Astrocyte (in vitro differentiated cells and primary cell): ENCODE data around the gene AKR1B15.

Source experiments
- CTCF ChIP-seq: IDR thresholded peaks from 2 replicates; pipeline ENCODE4 v1.5.1; 2011; ENCODE audit warnings: low read depth, mild to moderate bottlenecking, inconsistent platforms, low read length, moderate library complexity; ENCODE audit not compliant: insufficient read depth
- EZH2 ChIP-seq: IDR thresholded peaks from 2 replicates; pipeline ENCODE4 v1.6.1; 2012; ENCODE audit warnings: mild to moderate bottlenecking, low read length, inconsistent platforms; ENCODE audit not compliant: insufficient read depth

- TF ChIP-seq CTCF (no peak), EZH2 (no peak)
These were observed 46.0 kb downstream of the AKR1B15 start for GRCh38 chr7:134594877-134595276.
